ENCODE measurements around the gene MST1.
A peak's percentile ranks its signal among the peaks of the same experiment; 100 is the strongest.

The MST1 gene

GRCh38 chr3:49712631-49713317 lies 23.5 kb upstream of the MST1 start:
- Mint-ChIP-seq H3K9me3 (no peaks in the 10 kb centered on the region), H3K27me3 (no peaks in the 10 kb centered on the region), H3K27ac (no peak overlapping the region), H3K4me3 (no peak overlapping the region), H3K4me1 (peaks cover 3% of the 10 kb centered on the region), H3K36me3 (peaks cover 3% of the 10 kb centered on the region)

GRCh38 chr3:49712166-49712565 lies 22.9 kb upstream of the MST1 start:
- Mint-ChIP-seq H3K36me3 (peaks cover 5% of the 10 kb centered on the region), H3K4me3 (no peak overlapping the region), H3K27ac (no peak overlapping the region), H3K27me3 (no peaks in the 10 kb centered on the region), H3K4me1 (peaks cover 3% of the 10 kb centered on the region), H3K9me3 (no peaks in the 10 kb centered on the region)

- Mint-ChIP-seq H3K27ac (no peak overlapping the region), H3K36me3 (peaks cover 5% of the 10 kb centered on the region), H3K4me3 (no peak overlapping the region), H3K4me1 (peaks cover 3% of the 10 kb centered on the region), H3K27me3 (no peaks in the 10 kb centered on the region), H3K9me3 (no peaks in the 10 kb centered on the region)
Observed at GRCh38 chr3:49711489-49711888, 22.2 kb upstream of the MST1 start.

GRCh38 chr3:49709852-49710251 lies 20.6 kb upstream of the MST1 start:
- Mint-ChIP-seq H3K4me3 (no peak overlapping the region), H3K9me3 (no peaks in the 10 kb centered on the region), H3K36me3 (peaks cover 5% of the 10 kb centered on the region), H3K27me3 (no peaks in the 10 kb centered on the region), H3K4me1 (peaks cover 3% of the 10 kb centered on the region), H3K27ac (peak overlapping the region; percentile 30)

- no peaks in the 10 kb centered on the region for H3K27me3 Mint-ChIP-seq
- H3K36me3 Mint-ChIP-seq: peaks cover 5% of the 10 kb centered on the region
- peaks cover 3% of the 10 kb centered on the region for H3K4me1 Mint-ChIP-seq
- H3K4me3 Mint-ChIP-seq: no peak overlapping the region
- H3K9me3 Mint-ChIP-seq: no peaks in the 10 kb centered on the region
- no peak overlapping the region for H3K27ac Mint-ChIP-seq
Observed at GRCh38 chr3:49707113-49707480, 17.8 kb upstream of the MST1 start.

GRCh38 chr3:49706456-49707112 lies 17.3 kb upstream of the MST1 start:
- no peak overlapping the region for H3K27ac Mint-ChIP-seq

GRCh38 chr3:49705390-49705960 lies 16.2 kb upstream of the MST1 start:
- no peaks in the 10 kb centered on the region for H3K27me3 Mint-ChIP-seq
- H3K4me1 Mint-ChIP-seq: no peaks in the 10 kb centered on the region
- peaks cover 4% of the 10 kb centered on the region for H3K36me3 Mint-ChIP-seq
- H3K27ac Mint-ChIP-seq: no peak overlapping the region
- no peaks in the 10 kb centered on the region for H3K9me3 Mint-ChIP-seq
- H3K4me3 Mint-ChIP-seq: no peak overlapping the region

More at GRCh38 chr3:49706456-49707112, 17.3 kb upstream of the MST1 start:
- Mint-ChIP-seq H3K27me3 (no peaks in the 10 kb centered on the region), H3K4me1 (peaks cover 3% of the 10 kb centered on the region), H3K36me3 (peaks cover 5% of the 10 kb centered on the region), H3K4me3 (no peak overlapping the region), H3K9me3 (no peaks in the 10 kb centered on the region)

- H3K36me3 Mint-ChIP-seq: peaks cover 4% of the 10 kb centered on the region
- no peak overlapping the region for H3K27ac Mint-ChIP-seq
- H3K9me3 Mint-ChIP-seq: no peaks in the 10 kb centered on the region
- H3K4me1 Mint-ChIP-seq: no peaks in the 10 kb centered on the region
- no peak overlapping the region for H3K4me3 Mint-ChIP-seq
- H3K27me3 Mint-ChIP-seq: no peaks in the 10 kb centered on the region
Observed at GRCh38 chr3:49704629-49705028, 15.4 kb upstream of the MST1 start.

GRCh38 chr3:49703956-49704355 lies 14.7 kb upstream of the MST1 start:
- no peaks in the 10 kb centered on the region for H3K9me3 Mint-ChIP-seq
- no peaks in the 10 kb centered on the region for H3K4me1 Mint-ChIP-seq
- H3K27me3 Mint-ChIP-seq: no peaks in the 10 kb centered on the region
- no peak overlapping the region for H3K4me3 Mint-ChIP-seq
- no peak overlapping the region for H3K27ac Mint-ChIP-seq
- H3K36me3 Mint-ChIP-seq: peaks cover 4% of the 10 kb centered on the region

- no peaks in the 10 kb centered on the region for H3K4me1 Mint-ChIP-seq
- no peak overlapping the region for H3K27ac Mint-ChIP-seq
- no peaks in the 10 kb centered on the region for H3K27me3 Mint-ChIP-seq
- peaks cover 3% of the 10 kb centered on the region for H3K36me3 Mint-ChIP-seq
- H3K9me3 Mint-ChIP-seq: no peaks in the 10 kb centered on the region
- no peak overlapping the region for H3K4me3 Mint-ChIP-seq
Observed at GRCh38 chr3:49703443-49703927, 14.2 kb upstream of the MST1 start.

- Mint-ChIP-seq H3K36me3 (peaks cover 2% of the 10 kb centered on the region), H3K27me3 (no peaks in the 10 kb centered on the region), H3K9me3 (no peaks in the 10 kb centered on the region), H3K4me3 (no peak overlapping the region), H3K4me1 (no peaks in the 10 kb centered on the region), H3K27ac (no peak overlapping the region)
Observed at GRCh38 chr3:49702672-49703071, 13.4 kb upstream of the MST1 start.

- no peaks in the 10 kb centered on the region for H3K4me1 Mint-ChIP-seq
- H3K27me3 Mint-ChIP-seq: no peaks in the 10 kb centered on the region
- no peak overlapping the region for H3K4me3 Mint-ChIP-seq
- no peak overlapping the region for H3K27ac Mint-ChIP-seq
- no peaks in the 10 kb centered on the region for H3K9me3 Mint-ChIP-seq
- no peaks in the 10 kb centered on the region for H3K36me3 Mint-ChIP-seq
Observed at GRCh38 chr3:49701388-49702077, 12.3 kb upstream of the MST1 start.

- Mint-ChIP-seq H3K36me3 (no peaks in the 10 kb centered on the region), H3K4me1 (no peaks in the 10 kb centered on the region), H3K9me3 (no peaks in the 10 kb centered on the region), H3K27me3 (no peaks in the 10 kb centered on the region), H3K4me3 (no peak overlapping the region), H3K27ac (no peak overlapping the region)
Observed at GRCh38 chr3:49700453-49701128, 11.3 kb upstream of the MST1 start.

GRCh38 chr3:49700014-49700413 lies 10.7 kb upstream of the MST1 start:
- no peaks in the 10 kb centered on the region for H3K9me3 Mint-ChIP-seq
- H3K4me1 Mint-ChIP-seq: no peaks in the 10 kb centered on the region
- no peaks in the 10 kb centered on the region for H3K36me3 Mint-ChIP-seq
- no peaks in the 10 kb centered on the region for H3K27me3 Mint-ChIP-seq
- no peak overlapping the region for H3K4me3 Mint-ChIP-seq
- no peak overlapping the region for H3K27ac Mint-ChIP-seq

- H3K4me3 Mint-ChIP-seq: no peak overlapping the region
- H3K9me3 Mint-ChIP-seq: no peaks in the 10 kb centered on the region
- H3K27me3 Mint-ChIP-seq: no peaks in the 10 kb centered on the region
- no peaks in the 10 kb centered on the region for H3K36me3 Mint-ChIP-seq
- H3K27ac Mint-ChIP-seq: no peak overlapping the region
- H3K4me1 Mint-ChIP-seq: no peaks in the 10 kb centered on the region
Observed at GRCh38 chr3:49699281-49699979, 10.2 kb upstream of the MST1 start.
